ENCODE data around the gene TLR2.

GRCh38 chr4:153639833-153640802 is 44.0 kb upstream of the TLR2 start:
- TF ChIP-seq CTCF (conservative IDR thresholded peaks at IDR 0.05; ENCODE audit: low read depth, low read length) (no peak), EZH2phosphoT487 (IDR thresholded peaks at IDR 0.05; ENCODE audit: borderline replicate concordance, low read length) (no peak)
